NB4 (cell line): ENCODE measurements around the gene PSMD2.

Experiments used
- DNase-seq: peaks from one replicate; pipeline ENCODE4 v3.0.0; 2010; ENCODE audit warnings: low read depth
- H3K4me3 ChIP-seq: one replicate; pipeline ENCODE4 v1.5.1; 2011; ENCODE audit warnings: mild to moderate bottlenecking, low read depth, low read length, moderate library complexity
- MYC ChIP-seq: IDR thresholded peaks from 2 replicates; pipeline ENCODE4 v1.6.1; 2011; ENCODE audit warnings: low read depth, low read length
- POLR2A ChIP-seq: IDR thresholded peaks from 2 replicates; pipeline ENCODE4 v1.6.1; 2011; ENCODE audit warnings: mild to moderate bottlenecking; ENCODE audit not compliant: insufficient read length; ENCODE audit errors: extremely low read depth
- TF ChIP-seq, protein P1 (sequence below): IDR thresholded peaks from one replicate; pipeline ENCODE4 v1.5.1; 2012; ENCODE audit warnings: low read depth, low read length
- TF ChIP-seq, protein P2 (sequence below): IDR thresholded peaks from 2 replicates; pipeline ENCODE4 v1.6.1; 2011; ENCODE audit warnings: low read depth, low read length

The PSMD2 gene

DNA sequence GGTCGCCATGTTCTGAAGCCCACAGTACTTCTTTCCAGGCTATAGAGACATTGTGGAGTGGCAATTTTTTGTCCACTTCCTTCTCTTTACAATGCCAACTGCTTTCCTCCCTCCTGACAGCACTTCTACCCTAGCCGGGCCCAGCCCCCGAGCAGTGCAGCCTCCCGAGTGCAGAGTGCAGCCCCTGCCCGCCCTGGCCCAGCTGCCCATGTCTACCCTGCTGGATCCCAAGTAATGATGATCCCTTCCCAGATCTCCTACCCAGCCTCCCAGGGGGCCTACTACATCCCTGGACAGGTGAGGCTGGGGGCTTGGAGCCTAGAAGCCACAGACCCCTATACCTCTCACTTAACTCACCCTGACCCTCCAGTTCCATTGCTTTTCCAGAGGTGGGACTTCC is 18.2 kb downstream of the PSMD2 start:
- TF ChIP-seq, protein P1, sequence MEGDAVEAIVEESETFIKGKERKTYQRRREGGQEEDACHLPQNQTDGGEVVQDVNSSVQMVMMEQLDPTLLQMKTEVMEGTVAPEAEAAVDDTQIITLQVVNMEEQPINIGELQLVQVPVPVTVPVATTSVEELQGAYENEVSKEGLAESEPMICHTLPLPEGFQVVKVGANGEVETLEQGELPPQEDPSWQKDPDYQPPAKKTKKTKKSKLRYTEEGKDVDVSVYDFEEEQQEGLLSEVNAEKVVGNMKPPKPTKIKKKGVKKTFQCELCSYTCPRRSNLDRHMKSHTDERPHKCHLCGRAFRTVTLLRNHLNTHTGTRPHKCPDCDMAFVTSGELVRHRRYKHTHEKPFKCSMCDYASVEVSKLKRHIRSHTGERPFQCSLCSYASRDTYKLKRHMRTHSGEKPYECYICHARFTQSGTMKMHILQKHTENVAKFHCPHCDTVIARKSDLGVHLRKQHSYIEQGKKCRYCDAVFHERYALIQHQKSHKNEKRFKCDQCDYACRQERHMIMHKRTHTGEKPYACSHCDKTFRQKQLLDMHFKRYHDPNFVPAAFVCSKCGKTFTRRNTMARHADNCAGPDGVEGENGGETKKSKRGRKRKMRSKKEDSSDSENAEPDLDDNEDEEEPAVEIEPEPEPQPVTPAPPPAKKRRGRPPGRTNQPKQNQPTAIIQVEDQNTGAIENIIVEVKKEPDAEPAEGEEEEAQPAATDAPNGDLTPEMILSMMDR, result no peak
- no peak for TF ChIP-seq MYC
- TF ChIP-seq, protein P2, sequence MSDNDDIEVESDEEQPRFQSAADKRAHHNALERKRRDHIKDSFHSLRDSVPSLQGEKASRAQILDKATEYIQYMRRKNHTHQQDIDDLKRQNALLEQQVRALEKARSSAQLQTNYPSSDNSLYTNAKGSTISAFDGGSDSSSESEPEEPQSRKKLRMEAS, result no peak
- no peak for TF ChIP-seq POLR2A
- H3K4me3 ChIP-seq, result peak overlapping the region; percentile 98
- no peak for DNase-seq

DNA sequence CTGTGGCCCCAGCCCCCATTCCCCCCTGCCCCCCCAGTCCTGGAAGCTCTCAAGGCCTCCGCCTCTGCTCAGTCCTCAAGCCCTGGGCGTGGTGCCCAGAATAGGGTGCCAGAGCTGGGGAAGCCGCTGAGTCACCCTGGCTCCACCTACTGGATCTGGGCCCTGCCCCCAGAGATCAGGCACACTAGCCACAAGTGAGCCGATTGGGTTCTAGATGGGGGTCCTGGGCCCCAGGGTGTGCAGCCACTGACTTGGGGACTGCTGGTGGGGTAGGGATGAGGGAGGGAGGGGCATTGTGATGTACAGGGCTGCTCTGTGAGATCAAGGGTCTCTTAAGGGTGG is 21.0 kb downstream of the PSMD2 start:
- H3K4me3 ChIP-seq, result no peak overlapping the region
- peak; percentile 44 for DNase-seq

DNA sequence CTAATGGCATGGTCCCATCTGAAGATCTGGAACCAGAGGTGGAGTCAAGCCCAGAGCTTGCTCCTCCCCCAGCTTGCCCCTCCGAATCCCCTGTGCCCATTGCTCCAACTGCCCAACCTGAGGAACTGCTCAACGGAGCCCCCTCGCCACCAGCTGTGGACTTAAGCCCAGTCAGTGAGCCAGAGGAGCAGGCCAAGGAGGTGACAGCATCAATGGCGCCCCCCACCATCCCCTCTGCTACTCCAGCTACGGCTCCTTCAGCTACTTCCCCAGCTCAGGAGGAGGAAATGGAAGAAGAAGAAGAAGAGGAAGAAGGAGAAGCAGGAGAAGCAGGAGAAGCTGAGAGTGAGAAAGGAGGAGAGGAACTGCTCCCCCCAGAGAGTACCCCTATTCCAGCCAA is 22.6 kb downstream of the PSMD2 start:
- no peak for DNase-seq
- TF ChIP-seq POLR2A (no peak), MYC (no peak)
- TF ChIP-seq, protein P2, result no peak
- TF ChIP-seq, protein P1, result no peak
- no peak overlapping the region for H3K4me3 ChIP-seq

More for the DNA sequence above, 21.0 kb downstream of the PSMD2 start:
- TF ChIP-seq, protein P2, result no peak
- TF ChIP-seq, protein P1, result no peak
- TF ChIP-seq POLR2A (no peak), MYC (no peak)

DNA sequence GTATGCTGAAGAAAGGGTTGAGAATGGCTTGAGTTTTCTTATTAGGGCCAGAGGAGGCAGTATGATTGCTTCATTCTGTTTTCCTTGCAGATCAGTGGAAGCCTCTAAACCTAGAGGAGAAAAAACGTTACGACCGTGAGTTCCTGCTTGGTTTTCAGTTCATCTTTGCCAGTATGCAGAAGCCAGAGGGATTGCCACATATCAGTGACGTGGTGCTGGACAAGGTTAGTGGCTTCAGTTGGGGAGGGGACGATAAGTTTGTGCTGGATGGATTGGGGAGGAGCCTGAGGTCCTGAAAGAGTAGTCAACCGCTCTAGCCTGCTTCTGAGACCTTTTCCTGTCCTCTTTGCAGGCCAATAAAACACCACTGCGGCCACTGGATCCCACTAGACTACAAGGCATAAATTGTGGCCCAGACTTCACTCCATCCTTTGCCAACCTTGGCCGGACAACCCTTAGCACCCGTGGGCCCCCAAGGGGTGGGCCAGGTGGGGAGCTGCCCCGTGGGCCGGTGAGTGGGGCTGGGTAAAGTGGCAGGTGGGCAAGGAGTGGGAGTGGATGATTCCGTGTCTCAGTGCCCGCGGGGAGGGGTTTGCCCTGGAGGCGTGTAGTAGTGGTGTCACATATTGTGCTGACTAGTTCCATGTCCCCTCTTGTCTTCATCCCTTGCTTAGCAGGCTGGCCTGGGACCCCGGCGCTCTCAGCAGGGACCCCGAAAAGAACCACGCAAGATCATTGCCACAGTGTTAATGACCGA is 23.9 kb downstream of the PSMD2 start:
- TF ChIP-seq POLR2A (no peak), MYC (no peak)
- TF ChIP-seq, protein P1, result no peak
- TF ChIP-seq, protein P2, result no peak
- DNase-seq, result no peak
- no peak overlapping the region for H3K4me3 ChIP-seq

DNA sequence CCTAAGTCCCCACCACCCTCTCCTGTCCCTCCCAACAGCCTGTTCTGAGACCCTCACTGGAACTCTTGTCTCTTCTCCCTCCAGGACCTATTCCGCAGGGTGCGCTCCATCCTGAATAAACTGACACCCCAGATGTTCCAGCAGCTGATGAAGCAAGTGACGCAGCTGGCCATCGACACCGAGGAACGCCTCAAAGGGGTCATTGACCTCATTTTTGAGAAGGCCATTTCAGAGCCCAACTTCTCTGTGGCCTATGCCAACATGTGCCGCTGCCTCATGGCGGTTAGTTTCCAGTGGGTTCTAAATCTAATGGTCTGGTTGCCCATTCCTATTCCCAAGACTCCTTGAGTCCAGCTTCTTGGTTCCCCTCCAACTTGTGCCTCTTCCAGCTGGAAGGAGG is 24.7 kb downstream of the PSMD2 start:
- no peak for DNase-seq
- no peak overlapping the region for H3K4me3 ChIP-seq
- TF ChIP-seq MYC, result no peak
- no peak for TF ChIP-seq POLR2A
- TF ChIP-seq, protein P2, result no peak
- TF ChIP-seq, protein P1, result no peak
